ENCODE measurements around the gene ACTR8. TPM values are rescaled to one million over a fixed set of nuclear protein-coding genes. Genes with fewer than 3 reads are reported as not detected.
A peak's percentile ranks its signal among the peaks of the same experiment; 100 is the strongest.

Gene ACTR8
- total RNA-seq, 2 experiments from 2014 or later, result 42.9 to 48.0 TPM

DNA sequence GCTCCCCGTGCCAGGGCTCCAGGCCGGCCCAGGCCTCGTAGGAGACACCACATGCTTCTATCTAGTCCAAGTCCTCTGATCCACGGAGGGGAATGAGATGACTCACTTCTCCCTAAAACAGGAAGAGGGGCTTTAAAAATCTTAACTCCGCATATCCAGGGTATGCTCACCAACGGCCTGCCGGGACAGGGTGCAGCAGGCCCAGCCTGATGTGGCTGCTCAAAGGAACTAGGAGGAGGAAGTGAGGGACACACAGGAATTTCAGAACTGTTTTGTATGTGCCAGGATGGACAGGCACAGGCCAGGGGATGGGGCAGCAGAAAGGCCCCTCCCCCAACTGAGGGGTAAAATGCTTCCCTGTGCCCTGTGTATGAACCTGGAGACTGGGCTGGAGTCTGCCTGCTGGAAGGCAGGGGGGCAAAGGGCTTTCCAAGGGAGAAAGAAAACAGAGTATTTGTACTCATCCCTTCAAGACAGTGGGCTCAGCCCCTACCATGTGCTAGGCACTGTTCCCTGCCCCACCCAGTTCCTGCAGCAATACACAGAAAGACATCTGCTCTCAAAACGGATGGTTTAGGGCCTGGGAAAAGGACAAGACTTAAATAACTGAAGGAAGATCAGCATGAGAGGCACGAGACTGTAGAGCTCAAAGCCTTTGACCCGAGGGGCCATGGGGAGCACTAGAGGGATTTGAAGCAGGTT, 57.8 kb downstream of the ACTR8 start:
- Mint-ChIP-seq H3K27ac (no peak overlapping the region), H3K9me3 (no peaks in the 10 kb centered on the region), H3K4me3 (no peak overlapping the region), H3K27me3 (peaks cover 8% of the 10 kb centered on the region), H3K36me3 (ENCODE audit: low read depth) (peaks cover 3% of the 10 kb centered on the region), H3K4me1 (peaks cover 20% of the 10 kb centered on the region)
- ChIA-PET POLR2A (no interaction called here), CTCF (interaction anchor here (0.6 kb wide), 1 partner anchor 14 kb away, joined by 3 read pairs; no protein-coding TSS in a partner anchor)
- DNase-seq, result no peak

DNA sequence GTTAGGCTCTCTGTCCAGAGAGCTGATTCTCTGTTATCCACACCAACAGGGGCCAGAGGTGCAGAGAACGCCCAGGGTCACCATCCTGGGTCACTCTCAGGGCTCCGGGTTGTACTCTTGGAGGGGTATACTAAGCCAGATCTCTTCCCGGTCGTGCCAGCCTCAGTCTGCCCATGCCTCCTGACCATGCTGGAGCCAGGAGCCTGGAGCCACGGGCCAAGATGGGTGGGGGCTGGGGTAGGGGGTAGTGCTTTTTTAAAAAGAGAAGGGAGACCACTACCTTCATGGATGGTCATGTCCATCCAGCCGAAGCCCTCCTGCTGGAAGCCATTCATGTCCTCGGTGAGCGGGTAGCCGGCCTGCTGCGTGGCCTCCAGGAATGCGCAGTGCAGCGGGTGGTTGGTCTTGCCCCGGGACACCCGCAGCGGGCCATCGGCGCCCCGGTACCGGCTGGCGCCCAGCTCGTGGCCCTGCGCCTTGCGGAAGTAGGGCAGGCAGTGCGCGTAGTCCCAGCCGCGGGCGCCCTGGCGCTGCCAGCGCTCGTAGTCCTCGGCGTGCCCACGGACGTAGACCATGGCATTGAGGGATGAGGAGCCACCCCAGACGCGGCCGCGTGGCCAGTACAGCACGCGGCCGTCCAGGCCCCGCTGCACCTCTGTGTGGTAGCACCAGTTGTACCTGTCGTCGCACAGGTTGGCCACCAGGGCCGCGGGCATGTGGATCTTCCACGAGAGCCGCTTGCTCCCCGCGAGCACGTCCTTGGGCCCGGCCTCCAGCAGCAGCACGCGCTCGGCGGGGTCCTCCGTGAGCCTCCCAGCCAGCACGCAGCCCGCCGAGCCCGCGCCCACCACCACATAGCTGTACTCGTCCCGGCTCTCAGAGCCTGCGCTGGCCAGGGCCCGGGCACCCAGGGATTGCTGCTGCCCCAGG, 58.7 kb downstream of the ACTR8 start:
- POLR2A ChIA-PET, result interaction anchor here (1.4 kb wide), 1 partner anchor 68 kb away, joined by 4 read pairs; no protein-coding TSS in a partner anchor
- CTCF ChIA-PET, result interaction anchor here (0.6 kb wide), 1 partner anchor 13 kb away, joined by 3 read pairs; no protein-coding TSS in a partner anchor
- no peaks in the 10 kb centered on the region for H3K9me3 Mint-ChIP-seq
- no peak overlapping the region for H3K4me3 Mint-ChIP-seq
- peaks cover 20% of the 10 kb centered on the region for H3K4me1 Mint-ChIP-seq
- H3K27ac Mint-ChIP-seq, result no peak overlapping the region
- DNase-seq, result no peak
- peaks cover 8% of the 10 kb centered on the region for H3K27me3 Mint-ChIP-seq
- peaks cover 3% of the 10 kb centered on the region for H3K36me3 Mint-ChIP-seq (ENCODE audit: low read depth)

DNA sequence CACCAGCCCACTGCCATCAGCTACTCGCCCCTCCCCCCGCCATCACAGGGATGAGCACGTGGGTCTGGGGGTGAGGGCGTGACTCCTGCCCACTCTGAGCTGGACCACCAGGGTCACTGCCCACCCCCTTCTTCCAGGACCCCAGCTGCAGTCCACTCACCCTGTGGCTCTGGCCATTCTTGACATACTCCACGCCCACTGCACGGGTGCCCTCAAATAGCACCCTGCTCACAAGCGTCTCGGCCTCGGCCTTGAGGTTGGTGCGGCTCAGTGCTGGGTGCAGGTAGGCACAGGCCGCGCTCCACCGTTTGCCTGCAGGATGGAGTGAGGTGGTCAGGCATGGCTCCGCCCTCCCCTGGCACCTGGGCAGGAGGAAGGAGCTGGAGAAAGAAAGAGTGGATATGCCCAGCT, 59.6 kb downstream of the ACTR8 start:
- peaks cover 26% of the 10 kb centered on the region for H3K4me1 Mint-ChIP-seq
- no peaks in the 10 kb centered on the region for H3K9me3 Mint-ChIP-seq
- no peak for DNase-seq
- peaks cover 3% of the 10 kb centered on the region for H3K36me3 Mint-ChIP-seq (ENCODE audit: low read depth)
- no peak overlapping the region for H3K27ac Mint-ChIP-seq
- ChIA-PET CTCF (no interaction called here), POLR2A (interaction anchor here (1.4 kb wide), 1 partner anchor 68 kb away, joined by 4 read pairs; no protein-coding TSS in a partner anchor)
- H3K27me3 Mint-ChIP-seq, result peaks cover 8% of the 10 kb centered on the region
- H3K4me3 Mint-ChIP-seq, result no peak overlapping the region

DNA sequence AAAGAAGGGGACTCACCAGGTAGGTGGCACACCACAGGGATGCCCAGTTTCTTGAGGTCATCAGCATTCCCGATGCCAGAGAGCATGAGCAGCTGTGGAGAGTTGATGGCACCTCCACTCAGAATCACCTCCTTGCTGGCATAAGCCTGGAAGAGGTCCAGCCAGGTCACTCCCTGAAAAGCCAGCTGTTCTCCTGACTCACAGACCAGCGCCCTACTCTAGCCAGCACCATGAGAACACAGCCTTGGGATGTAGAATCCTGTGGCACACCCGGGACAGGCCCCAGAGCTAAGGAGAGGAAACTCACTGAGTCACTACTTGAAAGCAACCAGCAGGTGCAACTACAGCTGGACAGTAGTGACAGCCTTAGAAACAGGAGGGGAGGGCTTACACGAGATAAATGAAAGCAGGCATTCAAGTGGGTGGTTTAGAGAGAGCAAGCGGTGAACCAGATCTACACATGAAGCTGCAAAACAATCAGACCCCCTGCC, 60.3 kb downstream of the ACTR8 start:
- peaks cover 26% of the 10 kb centered on the region for H3K4me1 Mint-ChIP-seq
- CTCF ChIA-PET, result no interaction called here
- DNase-seq, result no peak

DNA sequence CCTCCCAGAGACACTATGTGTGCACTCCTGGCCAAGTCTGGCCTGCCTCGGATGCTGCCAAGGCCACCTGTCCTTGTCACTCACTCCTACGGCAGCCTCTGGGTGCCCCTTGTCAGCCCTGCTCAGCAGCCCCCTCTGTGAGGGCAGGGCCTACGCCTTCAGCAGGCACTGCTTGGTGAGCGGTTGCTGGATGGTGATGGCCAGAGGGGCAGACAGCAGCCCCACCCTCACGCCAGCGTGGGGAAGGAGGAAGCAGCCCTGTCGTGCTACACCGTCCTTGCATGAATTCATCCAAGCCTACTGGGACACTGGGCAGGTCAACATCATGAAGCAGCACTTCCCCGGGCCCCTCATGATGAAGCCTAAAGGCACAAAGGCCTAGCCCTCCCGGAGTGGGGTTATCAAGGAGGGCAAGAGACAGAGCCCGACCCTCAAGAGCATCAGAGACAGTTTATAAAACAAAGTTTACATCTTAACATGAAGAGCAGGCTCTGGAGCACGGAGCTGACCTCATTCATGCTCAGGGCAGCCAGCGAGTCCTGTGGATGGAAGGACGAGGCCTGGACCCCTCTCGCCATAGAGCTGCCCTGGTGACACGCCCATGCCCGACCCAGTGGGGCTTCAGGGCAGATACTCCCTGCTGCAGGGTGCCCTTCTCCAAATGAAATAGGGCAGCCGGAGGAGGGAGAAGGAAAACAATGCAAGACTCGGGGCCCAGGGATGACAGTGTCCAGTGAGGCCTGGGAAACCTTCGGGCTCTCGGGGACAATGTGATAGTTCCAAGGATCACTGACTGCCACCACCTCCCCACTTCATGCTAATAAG, 61.0 kb downstream of the ACTR8 start:
- Mint-ChIP-seq H3K4me1 (peaks cover 23% of the 10 kb centered on the region), H3K4me3 (no peak overlapping the region), H3K27me3 (peaks cover 7% of the 10 kb centered on the region), H3K27ac (no peak overlapping the region), H3K36me3 (ENCODE audit: low read depth) (no peaks in the 10 kb centered on the region), H3K9me3 (no peaks in the 10 kb centered on the region)
- POLR2A ChIA-PET, result no interaction called here
- CTCF ChIA-PET, result no interaction called here
- no peak for DNase-seq

More for the DNA sequence above, 60.3 kb downstream of the ACTR8 start:
- H3K27me3 Mint-ChIP-seq, result peaks cover 7% of the 10 kb centered on the region
- no peak overlapping the region for H3K27ac Mint-ChIP-seq
- no peak overlapping the region for H3K4me3 Mint-ChIP-seq
- no peaks in the 10 kb centered on the region for H3K36me3 Mint-ChIP-seq (ENCODE audit: low read depth)
- POLR2A ChIA-PET, result interaction anchor here (1.4 kb wide), 1 partner anchor 69 kb away, joined by 4 read pairs; no protein-coding TSS in a partner anchor
- no peaks in the 10 kb centered on the region for H3K9me3 Mint-ChIP-seq

DNA sequence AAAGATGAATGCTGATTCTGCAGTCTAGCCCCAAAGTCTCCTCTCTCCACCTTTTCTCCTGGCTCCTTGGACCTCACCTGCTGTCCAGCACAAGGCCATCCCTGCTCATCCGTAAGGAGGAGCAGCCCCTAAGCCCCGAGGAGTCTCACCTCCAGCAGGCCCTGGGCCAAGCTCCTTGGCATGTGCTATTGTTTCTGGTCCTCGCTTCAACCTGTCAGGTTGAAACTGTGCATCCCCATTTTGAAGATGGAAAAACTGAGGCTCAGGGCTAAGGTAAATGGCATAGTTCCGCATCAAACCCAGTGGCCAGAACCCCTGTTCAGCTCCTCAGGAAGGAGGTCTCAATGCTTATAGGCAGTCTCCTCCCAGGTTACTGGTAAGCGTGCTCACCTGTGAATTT, 61.9 kb downstream of the ACTR8 start:
- Mint-ChIP-seq H3K4me3 (no peak overlapping the region), H3K36me3 (ENCODE audit: low read depth) (no peaks in the 10 kb centered on the region), H3K27ac (no peak overlapping the region), H3K4me1 (peaks cover 14% of the 10 kb centered on the region), H3K27me3 (peaks cover 2% of the 10 kb centered on the region), H3K9me3 (no peaks in the 10 kb centered on the region)
- ChIA-PET POLR2A (no interaction called here), CTCF (no interaction called here)
- no peak for DNase-seq

DNA sequence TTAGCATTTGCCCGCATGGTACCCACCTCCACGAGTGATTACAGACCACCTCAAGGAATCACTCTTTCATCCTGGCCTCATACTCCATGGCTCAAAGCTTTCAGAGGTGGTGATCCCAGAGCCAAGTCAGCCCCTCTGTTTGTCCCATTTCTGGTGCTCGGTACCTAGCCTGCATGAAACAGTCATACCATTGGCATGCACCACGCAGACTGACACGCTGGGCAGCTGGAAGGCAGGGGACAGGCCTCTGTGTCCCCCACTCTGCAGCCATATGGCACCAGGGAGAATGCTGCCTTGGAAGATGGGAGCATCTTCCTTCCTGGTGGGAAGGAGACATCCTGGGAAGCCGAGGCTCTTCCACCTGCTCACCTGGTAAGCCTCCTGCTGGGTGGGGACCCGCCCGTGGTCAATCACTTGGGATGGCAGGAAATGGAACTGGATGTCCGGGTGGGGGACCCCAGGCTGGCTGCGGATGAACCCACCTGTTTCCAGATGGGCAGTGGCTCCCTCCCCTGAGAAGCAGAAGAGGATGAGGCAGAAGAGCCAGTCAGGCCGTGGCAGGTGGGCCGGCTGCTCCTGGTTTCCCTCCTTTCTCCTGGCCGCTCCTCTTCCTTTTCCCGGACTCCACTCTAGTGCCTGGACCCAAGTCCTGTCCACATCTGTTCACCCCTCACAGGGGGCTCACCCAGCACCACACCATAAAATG, 62.6 kb downstream of the ACTR8 start:
- no peak overlapping the region for H3K4me3 Mint-ChIP-seq
- no peaks in the 10 kb centered on the region for H3K36me3 Mint-ChIP-seq (ENCODE audit: low read depth)
- ChIA-PET CTCF (no interaction called here), POLR2A (no interaction called here)
- H3K27me3 Mint-ChIP-seq, result no peaks in the 10 kb centered on the region
- no peak overlapping the region for H3K27ac Mint-ChIP-seq
- H3K9me3 Mint-ChIP-seq, result no peaks in the 10 kb centered on the region
- peaks cover 7% of the 10 kb centered on the region for H3K4me1 Mint-ChIP-seq
- no peak for DNase-seq

DNA sequence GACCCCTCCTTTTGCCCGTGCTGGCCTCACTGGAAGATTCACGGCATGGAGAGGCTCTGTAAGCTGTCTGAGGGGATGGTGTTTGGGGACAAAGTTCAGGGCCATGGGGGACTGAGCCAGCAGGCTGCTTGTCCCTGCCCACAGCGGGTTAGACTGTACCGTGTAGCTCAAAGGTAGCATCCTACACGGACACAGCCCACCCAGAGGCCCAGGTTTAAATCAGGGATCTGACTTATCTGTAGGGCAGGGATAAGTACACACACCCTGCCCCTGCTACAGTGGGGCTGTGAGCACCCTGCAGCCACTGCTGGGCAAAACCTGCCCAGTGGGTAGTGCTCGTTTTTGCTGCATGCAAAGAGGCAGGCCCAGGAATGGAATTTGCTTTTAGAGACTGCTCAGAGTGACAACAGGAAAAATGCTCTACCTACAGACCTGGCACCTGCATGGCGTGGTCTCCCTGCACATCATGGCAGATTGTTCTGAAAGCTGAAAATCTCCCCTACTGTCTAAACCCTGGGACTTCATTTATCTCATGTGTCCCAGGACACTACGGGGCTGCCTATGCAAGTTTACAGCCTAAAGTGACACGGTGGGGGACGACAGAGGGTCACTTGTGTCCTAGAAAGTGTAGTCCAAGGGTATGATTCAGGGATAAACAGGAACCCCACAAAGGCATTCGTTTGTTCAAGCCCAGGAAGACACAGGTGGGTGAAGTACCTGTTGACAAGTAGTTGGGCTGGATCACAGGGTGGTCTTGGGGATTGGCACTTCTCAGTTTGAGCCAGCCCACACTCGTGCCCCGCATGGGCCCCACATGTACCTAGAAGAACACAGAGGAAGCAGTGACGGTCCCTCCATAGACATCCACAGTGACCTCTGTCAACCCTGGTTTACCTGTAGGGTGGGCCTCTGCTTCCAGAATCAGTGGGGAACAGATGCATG, 63.5 kb downstream of the ACTR8 start:
- CTCF ChIA-PET, result interaction anchor here (1.2 to 2.2 kb wide), 2 partner anchors 28 to 108 kb away, joined by 3 to 6 read pairs; partner anchors contain the start of genes CHDH and IL17RB
- peaks cover 6% of the 10 kb centered on the region for H3K4me1 Mint-ChIP-seq
- H3K9me3 Mint-ChIP-seq, result no peaks in the 10 kb centered on the region
- H3K4me3 Mint-ChIP-seq, result no peak overlapping the region
- peak; percentile 4 for DNase-seq
- POLR2A ChIA-PET, result no interaction called here
- no peaks in the 10 kb centered on the region for H3K27me3 Mint-ChIP-seq
- no peaks in the 10 kb centered on the region for H3K36me3 Mint-ChIP-seq (ENCODE audit: low read depth)
- no peak overlapping the region for H3K27ac Mint-ChIP-seq

DNA sequence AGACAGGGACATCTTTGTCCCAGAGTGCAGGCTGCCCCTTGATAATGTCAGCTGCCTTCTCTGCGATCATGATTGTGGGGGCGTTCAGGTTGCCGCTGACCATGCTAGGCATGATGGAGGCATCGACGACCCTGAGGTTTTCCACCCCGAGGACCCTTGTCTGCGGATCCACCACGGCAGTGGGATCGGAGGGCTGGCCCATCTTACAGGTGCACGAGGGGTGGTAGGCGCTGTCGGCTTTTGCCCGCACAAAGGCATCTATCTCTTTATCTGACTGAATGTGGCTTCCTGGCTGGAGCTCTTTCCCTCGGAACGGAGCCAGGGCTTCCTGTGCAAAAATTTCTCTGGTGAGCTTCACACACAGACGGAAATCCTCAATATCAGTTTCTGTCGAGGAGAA, 64.1 kb downstream of the ACTR8 start:
- no peak overlapping the region for H3K4me3 Mint-ChIP-seq
- ChIA-PET CTCF (interaction anchor here (1.2 to 2.2 kb wide), 2 partner anchors 28 to 108 kb away, joined by 3 to 6 read pairs; partner anchors contain the start of genes CHDH and IL17RB), POLR2A (no interaction called here)
- H3K27ac Mint-ChIP-seq, result no peak overlapping the region
- peaks cover 6% of the 10 kb centered on the region for H3K4me1 Mint-ChIP-seq
- no peaks in the 10 kb centered on the region for H3K27me3 Mint-ChIP-seq
- no peaks in the 10 kb centered on the region for H3K36me3 Mint-ChIP-seq (ENCODE audit: low read depth)
- H3K9me3 Mint-ChIP-seq, result no peaks in the 10 kb centered on the region
- no peak for DNase-seq

DNA sequence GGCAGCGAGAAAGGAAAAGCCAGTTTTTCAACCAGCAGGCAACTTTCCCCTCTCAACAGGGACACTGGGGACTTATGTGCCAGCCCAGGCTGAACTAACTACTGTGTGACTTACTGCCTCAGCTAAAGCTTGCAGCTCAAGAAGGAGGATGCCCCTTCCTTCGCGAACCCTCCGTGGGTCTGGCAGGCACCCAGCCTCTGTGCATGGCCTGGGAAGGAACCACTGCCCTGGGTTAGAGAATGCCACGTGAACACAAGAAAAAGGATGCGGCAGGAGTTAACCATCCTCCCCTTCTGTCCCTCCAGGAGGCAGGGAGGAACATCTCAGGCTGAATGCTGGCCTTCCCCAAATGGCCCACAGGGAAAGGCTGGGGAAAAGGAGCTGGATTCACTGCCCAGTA, 64.7 kb downstream of the ACTR8 start:
- POLR2A ChIA-PET, result no interaction called here
- no peak for DNase-seq

More for the DNA sequence above, 64.7 kb downstream of the ACTR8 start:
- no peaks in the 10 kb centered on the region for H3K9me3 Mint-ChIP-seq
- no peaks in the 10 kb centered on the region for H3K27me3 Mint-ChIP-seq
- H3K4me3 Mint-ChIP-seq, result no peak overlapping the region
- CTCF ChIA-PET, result interaction anchor here (2.2 kb wide), 1 partner anchor 107 kb away, joined by 6 read pairs; no protein-coding TSS in a partner anchor
- H3K36me3 Mint-ChIP-seq (ENCODE audit: low read depth), result no peaks in the 10 kb centered on the region
- no peak overlapping the region for H3K27ac Mint-ChIP-seq
- peaks cover 6% of the 10 kb centered on the region for H3K4me1 Mint-ChIP-seq

Measured in activated CD4-positive, alpha-beta memory T cell treated with anti-CD3 and anti-CD28 coated beads, Interleukin-2, amount 10 ng/mL, durations not matched to agents 7 days and 5 days (primary cell).